ENCODE results near the gene ZBTB18.
"Not testable (repeated sequence)": the region's sequence is repeated elsewhere in the genome, so short reads cannot be mapped to it uniquely, and the experiment has no call there.

ZBTB18 gene

DNA sequence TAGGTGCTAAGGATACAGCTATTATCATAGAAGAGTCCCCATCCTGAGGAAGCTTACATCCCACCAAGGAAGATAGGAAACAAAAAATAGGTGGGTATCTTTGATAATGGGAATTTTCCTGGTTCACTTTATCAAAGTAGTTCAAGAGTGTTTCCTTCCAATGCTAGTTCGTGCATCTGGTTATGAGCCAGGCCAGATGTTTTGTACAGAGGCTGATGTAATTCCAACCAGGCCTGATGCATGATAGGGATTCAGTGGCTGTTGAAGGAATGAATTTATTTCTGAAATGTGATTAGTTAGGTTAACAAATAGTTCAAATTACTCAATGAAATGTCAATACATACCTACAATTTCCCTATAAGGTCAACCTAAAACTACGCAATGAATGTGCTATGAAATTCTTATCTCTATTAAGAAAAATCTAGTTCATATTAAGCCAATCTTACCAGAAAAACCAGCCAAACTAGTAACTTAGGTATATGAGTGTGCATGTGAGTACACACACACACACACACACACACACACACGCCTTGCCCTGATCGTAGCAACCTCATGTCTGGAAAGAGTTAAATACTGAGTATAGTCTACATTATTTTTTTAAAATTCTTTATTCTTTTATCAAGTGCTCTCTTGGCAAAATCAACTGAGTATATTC lies 9.5 kb upstream of the ZBTB18 start:
- TF ChIP-seq RARB (CRISPR knock-in tag; IDR thresholded peaks at IDR 0.05) (no peak), SNAI2 (CRISPR knock-in tag; IDR thresholded peaks at IDR 0.05) (no peak), ZFP3 (CRISPR knock-in tag; IDR thresholded peaks at IDR 0.05) (no peak), ZC3H10 (CRISPR knock-in tag; IDR thresholded peaks at IDR 0.05) (no peak), ZFP30 (CRISPR knock-in tag; IDR thresholded peaks at IDR 0.05) (no peak), ARNTL (CRISPR knock-in tag; IDR thresholded peaks at IDR 0.05; ENCODE audit: borderline replicate concordance, low read depth) (no peak), BACH2 (CRISPR knock-in tag; IDR thresholded peaks at IDR 0.05; ENCODE audit: borderline replicate concordance) (no peak), TCF4 (CRISPR knock-in tag; IDR thresholded peaks at IDR 0.05; ENCODE audit: borderline replicate concordance) (no peak), CSDC2 (CRISPR knock-in tag; IDR thresholded peaks at IDR 0.05) (no peak), OSR1 (CRISPR knock-in tag; IDR thresholded peaks at IDR 0.05) (no peak), TOX (CRISPR knock-in tag; IDR thresholded peaks at IDR 0.05; ENCODE audit: borderline replicate concordance) (no peak), ISL1 (CRISPR knock-in tag; IDR thresholded peaks at IDR 0.05) (no peak), ZNF8 (CRISPR knock-in tag; IDR thresholded peaks at IDR 0.05) (no peak)
- TF ChIP-seq, protein P1, sequence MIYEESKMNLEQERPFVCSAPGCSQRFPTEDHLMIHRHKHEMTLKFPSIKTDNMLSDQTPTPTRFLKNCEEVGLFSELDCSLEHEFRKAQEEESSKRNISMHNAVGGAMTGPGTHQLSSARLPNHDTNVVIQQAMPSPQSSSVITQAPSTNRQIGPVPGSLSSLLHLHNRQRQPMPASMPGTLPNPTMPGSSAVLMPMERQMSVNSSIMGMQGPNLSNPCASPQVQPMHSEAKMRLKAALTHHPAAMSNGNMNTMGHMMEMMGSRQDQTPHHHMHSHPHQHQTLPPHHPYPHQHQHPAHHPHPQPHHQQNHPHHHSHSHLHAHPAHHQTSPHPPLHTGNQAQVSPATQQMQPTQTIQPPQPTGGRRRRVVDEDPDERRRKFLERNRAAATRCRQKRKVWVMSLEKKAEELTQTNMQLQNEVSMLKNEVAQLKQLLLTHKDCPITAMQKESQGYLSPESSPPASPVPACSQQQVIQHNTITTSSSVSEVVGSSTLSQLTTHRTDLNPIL (CRISPR knock-in tag; IDR thresholded peaks at IDR 0.05; ENCODE audit: low read depth): no peak
- TF ChIP-seq, protein P2, sequence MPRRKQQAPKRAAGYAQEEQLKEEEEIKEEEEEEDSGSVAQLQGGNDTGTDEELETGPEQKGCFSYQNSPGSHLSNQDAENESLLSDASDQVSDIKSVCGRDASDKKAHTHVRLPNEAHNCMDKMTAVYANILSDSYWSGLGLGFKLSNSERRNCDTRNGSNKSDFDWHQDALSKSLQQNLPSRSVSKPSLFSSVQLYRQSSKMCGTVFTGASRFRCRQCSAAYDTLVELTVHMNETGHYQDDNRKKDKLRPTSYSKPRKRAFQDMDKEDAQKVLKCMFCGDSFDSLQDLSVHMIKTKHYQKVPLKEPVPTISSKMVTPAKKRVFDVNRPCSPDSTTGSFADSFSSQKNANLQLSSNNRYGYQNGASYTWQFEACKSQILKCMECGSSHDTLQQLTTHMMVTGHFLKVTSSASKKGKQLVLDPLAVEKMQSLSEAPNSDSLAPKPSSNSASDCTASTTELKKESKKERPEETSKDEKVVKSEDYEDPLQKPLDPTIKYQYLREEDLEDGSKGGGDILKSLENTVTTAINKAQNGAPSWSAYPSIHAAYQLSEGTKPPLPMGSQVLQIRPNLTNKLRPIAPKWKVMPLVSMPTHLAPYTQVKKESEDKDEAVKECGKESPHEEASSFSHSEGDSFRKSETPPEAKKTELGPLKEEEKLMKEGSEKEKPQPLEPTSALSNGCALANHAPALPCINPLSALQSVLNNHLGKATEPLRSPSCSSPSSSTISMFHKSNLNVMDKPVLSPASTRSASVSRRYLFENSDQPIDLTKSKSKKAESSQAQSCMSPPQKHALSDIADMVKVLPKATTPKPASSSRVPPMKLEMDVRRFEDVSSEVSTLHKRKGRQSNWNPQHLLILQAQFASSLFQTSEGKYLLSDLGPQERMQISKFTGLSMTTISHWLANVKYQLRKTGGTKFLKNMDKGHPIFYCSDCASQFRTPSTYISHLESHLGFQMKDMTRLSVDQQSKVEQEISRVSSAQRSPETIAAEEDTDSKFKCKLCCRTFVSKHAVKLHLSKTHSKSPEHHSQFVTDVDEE (CRISPR knock-in tag; IDR thresholded peaks at IDR 0.05): no peak
- TF ChIP-seq, protein P3, sequence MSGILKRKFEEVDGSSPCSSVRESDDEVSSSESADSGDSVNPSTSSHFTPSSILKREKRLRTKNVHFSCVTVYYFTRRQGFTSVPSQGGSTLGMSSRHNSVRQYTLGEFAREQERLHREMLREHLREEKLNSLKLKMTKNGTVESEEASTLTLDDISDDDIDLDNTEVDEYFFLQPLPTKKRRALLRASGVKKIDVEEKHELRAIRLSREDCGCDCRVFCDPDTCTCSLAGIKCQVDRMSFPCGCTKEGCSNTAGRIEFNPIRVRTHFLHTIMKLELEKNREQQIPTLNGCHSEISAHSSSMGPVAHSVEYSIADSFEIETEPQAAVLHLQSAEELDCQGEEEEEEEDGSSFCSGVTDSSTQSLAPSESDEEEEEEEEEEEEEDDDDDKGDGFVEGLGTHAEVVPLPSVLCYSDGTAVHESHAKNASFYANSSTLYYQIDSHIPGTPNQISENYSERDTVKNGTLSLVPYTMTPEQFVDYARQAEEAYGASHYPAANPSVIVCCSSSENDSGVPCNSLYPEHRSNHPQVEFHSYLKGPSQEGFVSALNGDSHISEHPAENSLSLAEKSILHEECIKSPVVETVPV (CRISPR knock-in tag; IDR thresholded peaks at IDR 0.05): no peak
- TF ChIP-seq, protein P4, sequence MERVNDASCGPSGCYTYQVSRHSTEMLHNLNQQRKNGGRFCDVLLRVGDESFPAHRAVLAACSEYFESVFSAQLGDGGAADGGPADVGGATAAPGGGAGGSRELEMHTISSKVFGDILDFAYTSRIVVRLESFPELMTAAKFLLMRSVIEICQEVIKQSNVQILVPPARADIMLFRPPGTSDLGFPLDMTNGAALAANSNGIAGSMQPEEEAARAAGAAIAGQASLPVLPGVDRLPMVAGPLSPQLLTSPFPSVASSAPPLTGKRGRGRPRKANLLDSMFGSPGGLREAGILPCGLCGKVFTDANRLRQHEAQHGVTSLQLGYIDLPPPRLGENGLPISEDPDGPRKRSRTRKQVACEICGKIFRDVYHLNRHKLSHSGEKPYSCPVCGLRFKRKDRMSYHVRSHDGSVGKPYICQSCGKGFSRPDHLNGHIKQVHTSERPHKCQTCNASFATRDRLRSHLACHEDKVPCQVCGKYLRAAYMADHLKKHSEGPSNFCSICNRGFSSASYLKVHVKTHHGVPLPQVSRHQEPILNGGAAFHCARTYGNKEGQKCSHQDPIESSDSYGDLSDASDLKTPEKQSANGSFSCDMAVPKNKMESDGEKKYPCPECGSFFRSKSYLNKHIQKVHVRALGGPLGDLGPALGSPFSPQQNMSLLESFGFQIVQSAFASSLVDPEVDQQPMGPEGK (CRISPR knock-in tag; IDR thresholded peaks at IDR 0.05; ENCODE audit: borderline replicate concordance): no peak
- ATAC-seq: no peak

DNA sequence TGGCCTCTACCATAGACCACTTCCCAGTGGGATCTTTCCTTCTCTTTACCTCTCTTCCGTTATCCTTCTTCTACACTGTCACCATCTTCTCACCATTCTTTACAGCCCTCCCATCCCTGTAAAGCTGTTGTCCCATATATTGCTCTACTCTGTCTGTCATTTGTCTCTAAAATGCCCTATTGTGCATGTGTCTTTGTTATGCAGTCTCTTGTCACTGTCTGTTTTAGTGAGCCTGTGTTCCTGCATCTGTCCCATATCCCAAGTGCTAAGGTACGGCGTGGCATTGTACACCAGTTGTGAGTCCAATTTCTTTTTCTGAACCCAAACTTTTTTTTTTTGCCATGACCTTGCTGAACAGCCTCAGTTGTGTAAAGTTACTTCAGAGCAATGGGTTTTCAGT lies 8.8 kb upstream of the ZBTB18 start:
- no peak for ATAC-seq
- TF ChIP-seq ZNF565 (CRISPR knock-in tag; conservative IDR thresholded peaks at IDR 0.05; ENCODE audit: low read depth): no peak
- TF ChIP-seq TCF4 (CRISPR knock-in tag; IDR thresholded peaks at IDR 0.05; ENCODE audit: borderline replicate concordance): no peak
- no peak for TF ChIP-seq ZFP3 (CRISPR knock-in tag; IDR thresholded peaks at IDR 0.05)

DNA sequence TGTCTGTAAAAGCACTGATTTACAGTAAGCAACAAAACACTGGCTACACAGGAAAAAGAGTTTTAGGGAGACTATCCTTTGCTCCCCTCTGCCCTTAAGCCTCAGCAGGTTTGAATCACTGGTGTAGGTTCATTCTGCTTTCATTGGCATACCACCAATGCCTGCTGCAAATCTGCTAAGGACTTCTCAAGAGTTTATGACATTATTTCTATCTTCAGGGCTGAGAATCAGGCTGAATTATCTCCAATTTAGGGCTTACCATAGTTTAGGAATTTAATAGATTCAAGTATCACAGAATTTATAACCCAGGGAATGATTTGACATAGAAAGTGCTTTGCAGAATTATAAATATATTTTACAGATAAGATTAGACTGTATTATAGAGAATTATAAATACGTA lies 6.7 kb upstream of the ZBTB18 start:
- no peak for ATAC-seq
- TF ChIP-seq GLIS3 (CRISPR knock-in tag; IDR thresholded peaks at IDR 0.05) (no peak), ZNF8 (CRISPR knock-in tag; IDR thresholded peaks at IDR 0.05) (peak; percentile 56; the same call in 1 of the 2 replicates)

DNA sequence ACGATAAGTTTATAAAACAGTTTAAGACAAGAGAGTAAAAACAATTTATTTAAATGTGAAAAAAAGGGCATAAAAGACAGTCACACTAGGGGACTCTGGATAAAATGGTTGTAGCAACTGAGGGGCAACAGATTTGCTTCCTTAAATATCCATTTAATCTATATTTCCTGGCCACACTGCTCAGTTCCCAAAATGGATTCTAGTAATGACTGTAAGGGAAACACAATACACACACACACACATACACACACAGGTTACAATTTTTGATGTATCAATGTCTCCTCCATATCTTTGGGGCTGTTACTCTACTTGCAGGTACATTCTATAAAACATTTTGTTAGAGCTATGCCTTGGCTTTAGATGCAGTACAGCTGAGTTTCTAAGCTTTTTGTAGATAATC lies 4.8 kb upstream of the ZBTB18 start:
- not testable (repeated sequence) for ATAC-seq

Data from SK-N-SH treated with all-trans-retinoic acid at 6 μM for 48 hours (cell line).